ENCODE results near the gene PARD6G. TPM values are rescaled to one million over a fixed set of nuclear protein-coding genes. Genes with fewer than 3 reads are reported as not detected.

Gene PARD6G
- polyA plus RNA-seq, 1 of the 3 experiments (the other 2 are of a cell fraction): 4.3 TPM

GRCh38 chr18:80204142-80204541 lies 43.2 kb downstream of the PARD6G start:
- Histone ChIP-seq H3K9me3 (no peaks in the 10 kb centered on the region), H3K4me2 (no peak overlapping the region), H3K4me1 (ENCODE audit: control insufficient read depth in 1 of 2, insufficient read depth in 2 of 2, low read depth in 1 of 2, low read length in 1 of 2) (peaks cover 0 to 8% of the 10 kb centered on the region in 2 experiments; a peak in 1 of 4 replicates), H3K4me3 (ENCODE audit: low read depth in 2 of 2, low read length in 1 of 2) (no peak overlapping the region), H3K36me3 (replicated peaks in 1 of 2; ENCODE audit: control insufficient read depth in 1 of 2, insufficient read depth in 2 of 2, low read length in 1 of 2) (no peaks in the 10 kb centered on the region), H4K20me1 (ENCODE audit: insufficient read depth) (no peaks in the 10 kb centered on the region), H3K79me2 (ENCODE audit: insufficient read depth) (no peaks in the 10 kb centered on the region), H3K9ac (no peak overlapping the region), H3K9me2 (no peaks in the 10 kb centered on the region), H3K27ac (ENCODE audit: low read depth in 2 of 2, low read length in 1 of 2) (no peak overlapping the region), H2AFZ (ENCODE audit: low read depth) (no peak overlapping the region), H3F3A (replicated peaks; ENCODE audit: insufficient read depth) (no peaks in the 10 kb centered on the region), H3K27me3 (ENCODE audit: insufficient read depth) (no peaks in the 10 kb centered on the region)
- no peak for DNase-seq
- TF ChIP-seq RXRA (IDR thresholded peaks at IDR 0.05; ENCODE audit: borderline replicate concordance, low read depth) (no peak), POLR2AphosphoS5 (IDR thresholded peaks at IDR 0.05; ENCODE audit: low read depth, low read length) (no peak), MAX (IDR thresholded peaks at IDR 0.05; ENCODE audit: low read depth) (no peak)
- 94% methylated on average over 2 of the region's 2 CpGs for WGBS (ENCODE audit: low lambda C conversion rate)
- ChIA-PET POLR2A (no interaction called here), CTCF (no interaction called here)

- Histone ChIP-seq H3K4me1 (ENCODE audit: control insufficient read depth in 1 of 2, insufficient read depth in 2 of 2, low read depth in 1 of 2, low read length in 1 of 2) (peaks cover 0 to 8% of the 10 kb centered on the region in 2 experiments; a peak in 1 of 4 replicates), H3K9me2 (no peaks in the 10 kb centered on the region), H3K9ac (no peak overlapping the region), H3K27me3 (ENCODE audit: insufficient read depth) (no peaks in the 10 kb centered on the region), H3K4me3 (ENCODE audit: low read depth in 2 of 2, low read length in 1 of 2) (no peak overlapping the region), H4K20me1 (ENCODE audit: insufficient read depth) (no peaks in the 10 kb centered on the region), H3K9me3 (no peaks in the 10 kb centered on the region), H3K36me3 (replicated peaks in 1 of 2; ENCODE audit: control insufficient read depth in 1 of 2, insufficient read depth in 2 of 2, low read length in 1 of 2) (no peaks in the 10 kb centered on the region), H3F3A (replicated peaks; ENCODE audit: insufficient read depth) (no peaks in the 10 kb centered on the region), H2AFZ (ENCODE audit: low read depth) (no peak overlapping the region), H3K4me2 (no peak overlapping the region), H3K27ac (ENCODE audit: low read depth in 2 of 2, low read length in 1 of 2) (no peak overlapping the region), H3K79me2 (ENCODE audit: insufficient read depth) (no peaks in the 10 kb centered on the region)
- ChIA-PET CTCF (interaction anchor here (1.1 to 3.6 kb wide), 2 partner anchors 44 to 46 kb away, joined by 4 to 15 read pairs; partner anchors contain the start of gene PARD6G), POLR2A (no interaction called here)
- DNase-seq: no peak
- 65% methylated on average over 6 of the region's 6 CpGs for WGBS (ENCODE audit: low lambda C conversion rate)
- TF ChIP-seq REST (IDR thresholded peaks at IDR 0.05; ENCODE audit: low read depth, low read length) (no peak), MAX (IDR thresholded peaks at IDR 0.05; ENCODE audit: low read depth) (no peak), RFX5 (IDR thresholded peaks at IDR 0.05; ENCODE audit: low read length) (no peak)
Measured at GRCh38 chr18:80203249-80203648, 44.1 kb downstream of the PARD6G start.

Data from SK-N-SH (cell line).